B cell (primary cell): Measurements from ENCODE around the gene SIPA1L3.

Experiments
- EZH2 ChIP-seq: IDR thresholded peaks from 2 replicates; pipeline ENCODE4 v1.6.1; 2012; ENCODE audit warnings: borderline replicate concordance, low read depth, mild to moderate bottlenecking, moderate library complexity, low read length; ENCODE audit not compliant: insufficient read depth, poor library complexity, severe bottlenecking
- TF ChIP-seq, protein P1 (sequence below): fragments of 200-600 bp; IDR thresholded peaks from one replicate; pipeline ENCODE4 v1.8.0; 2022; ENCODE audit warnings: antibody characterized with exemption, mild to moderate bottlenecking

DNA sequence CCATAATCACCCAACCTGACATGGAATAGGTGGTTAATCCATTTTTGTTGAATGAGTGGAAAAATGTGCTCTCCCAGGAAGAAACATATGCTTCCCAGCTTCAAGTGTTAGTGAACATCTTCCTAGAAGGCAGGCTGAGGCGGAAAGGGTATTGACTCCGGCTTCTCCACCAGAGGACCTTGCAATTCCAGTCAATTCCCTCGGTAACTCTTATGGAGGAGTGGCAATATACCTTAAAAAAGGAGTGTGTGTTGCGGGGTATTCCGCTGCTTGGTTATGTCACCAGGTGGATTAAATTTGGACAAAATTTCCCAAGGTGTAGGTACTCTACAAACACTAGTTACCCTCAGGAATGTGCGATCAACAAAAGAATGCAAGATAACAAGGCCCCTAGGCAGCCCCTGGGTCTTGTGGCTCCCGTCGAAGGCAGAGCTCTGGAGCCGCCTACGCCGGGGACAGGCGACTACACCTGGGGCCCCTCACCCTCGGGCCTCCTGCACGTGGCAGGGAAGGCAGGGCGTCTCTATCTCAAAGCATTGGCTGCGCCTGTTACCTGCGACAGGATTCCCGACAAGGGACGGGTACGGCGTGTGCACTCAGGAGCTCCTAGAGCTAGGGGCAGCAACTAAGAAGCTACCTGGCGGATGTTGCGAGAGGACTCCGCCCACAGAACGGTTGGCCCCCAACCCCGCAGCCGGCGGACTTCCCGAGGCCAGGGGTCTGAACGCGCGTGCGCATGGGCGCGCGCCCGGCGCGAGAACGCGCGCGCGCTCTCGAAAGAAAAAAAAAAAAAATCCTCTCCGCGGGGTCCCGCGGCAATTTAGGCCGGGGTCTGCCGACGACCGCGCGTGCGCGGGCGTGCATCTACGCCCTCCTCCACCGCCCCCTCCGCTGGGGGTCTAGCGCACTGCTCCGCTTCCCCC lies 801 bp upstream of the SIPA1L3 start, which contains the start of gene WDR87:
- TF ChIP-seq, protein P1, sequence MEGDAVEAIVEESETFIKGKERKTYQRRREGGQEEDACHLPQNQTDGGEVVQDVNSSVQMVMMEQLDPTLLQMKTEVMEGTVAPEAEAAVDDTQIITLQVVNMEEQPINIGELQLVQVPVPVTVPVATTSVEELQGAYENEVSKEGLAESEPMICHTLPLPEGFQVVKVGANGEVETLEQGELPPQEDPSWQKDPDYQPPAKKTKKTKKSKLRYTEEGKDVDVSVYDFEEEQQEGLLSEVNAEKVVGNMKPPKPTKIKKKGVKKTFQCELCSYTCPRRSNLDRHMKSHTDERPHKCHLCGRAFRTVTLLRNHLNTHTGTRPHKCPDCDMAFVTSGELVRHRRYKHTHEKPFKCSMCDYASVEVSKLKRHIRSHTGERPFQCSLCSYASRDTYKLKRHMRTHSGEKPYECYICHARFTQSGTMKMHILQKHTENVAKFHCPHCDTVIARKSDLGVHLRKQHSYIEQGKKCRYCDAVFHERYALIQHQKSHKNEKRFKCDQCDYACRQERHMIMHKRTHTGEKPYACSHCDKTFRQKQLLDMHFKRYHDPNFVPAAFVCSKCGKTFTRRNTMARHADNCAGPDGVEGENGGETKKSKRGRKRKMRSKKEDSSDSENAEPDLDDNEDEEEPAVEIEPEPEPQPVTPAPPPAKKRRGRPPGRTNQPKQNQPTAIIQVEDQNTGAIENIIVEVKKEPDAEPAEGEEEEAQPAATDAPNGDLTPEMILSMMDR = no peak
- no peak for TF ChIP-seq EZH2
